NCI-H510A (cell line): Measurements from ENCODE around the gene GPAT2.
"Not testable (repeated sequence)": the region's sequence is repeated elsewhere in the genome, so short reads cannot be mapped to it uniquely, and the experiment has no call there.

Experiments used
- DNase-seq: peaks from one replicate; lab custom pipeline; 2025; lab: John Stamatoyannopoulos, UW

Gene GPAT2

DNA sequence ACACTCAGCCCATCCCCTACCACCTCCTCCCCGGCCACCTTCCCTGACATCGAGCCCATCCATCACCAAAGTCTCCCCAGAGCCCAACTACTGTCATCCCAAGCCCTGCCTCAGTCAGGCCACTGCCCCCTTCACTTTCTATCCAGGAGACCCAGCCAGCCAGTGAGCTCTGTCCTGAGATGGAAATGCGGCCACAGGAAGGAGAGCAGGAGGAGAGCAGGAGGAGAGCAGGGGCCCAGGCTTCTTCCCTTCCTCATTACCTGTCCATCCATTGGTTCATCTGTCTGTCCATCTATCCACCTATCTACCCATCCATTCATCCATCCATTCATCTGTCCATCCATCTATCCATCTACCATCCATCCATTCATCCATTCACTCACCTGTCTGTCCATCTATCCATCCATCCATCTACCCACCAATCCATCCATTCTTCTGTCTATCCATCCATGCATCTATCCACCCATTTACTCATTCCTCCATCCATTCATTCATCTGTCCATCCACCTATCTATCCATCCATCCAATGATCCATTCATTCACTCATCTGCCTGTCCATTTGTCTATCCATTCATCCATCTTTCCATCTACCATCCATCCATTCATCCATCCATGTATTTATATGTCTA, 29.4 kb upstream of the GPAT2 start:
- DNase-seq: not testable (repeated sequence)

DNA sequence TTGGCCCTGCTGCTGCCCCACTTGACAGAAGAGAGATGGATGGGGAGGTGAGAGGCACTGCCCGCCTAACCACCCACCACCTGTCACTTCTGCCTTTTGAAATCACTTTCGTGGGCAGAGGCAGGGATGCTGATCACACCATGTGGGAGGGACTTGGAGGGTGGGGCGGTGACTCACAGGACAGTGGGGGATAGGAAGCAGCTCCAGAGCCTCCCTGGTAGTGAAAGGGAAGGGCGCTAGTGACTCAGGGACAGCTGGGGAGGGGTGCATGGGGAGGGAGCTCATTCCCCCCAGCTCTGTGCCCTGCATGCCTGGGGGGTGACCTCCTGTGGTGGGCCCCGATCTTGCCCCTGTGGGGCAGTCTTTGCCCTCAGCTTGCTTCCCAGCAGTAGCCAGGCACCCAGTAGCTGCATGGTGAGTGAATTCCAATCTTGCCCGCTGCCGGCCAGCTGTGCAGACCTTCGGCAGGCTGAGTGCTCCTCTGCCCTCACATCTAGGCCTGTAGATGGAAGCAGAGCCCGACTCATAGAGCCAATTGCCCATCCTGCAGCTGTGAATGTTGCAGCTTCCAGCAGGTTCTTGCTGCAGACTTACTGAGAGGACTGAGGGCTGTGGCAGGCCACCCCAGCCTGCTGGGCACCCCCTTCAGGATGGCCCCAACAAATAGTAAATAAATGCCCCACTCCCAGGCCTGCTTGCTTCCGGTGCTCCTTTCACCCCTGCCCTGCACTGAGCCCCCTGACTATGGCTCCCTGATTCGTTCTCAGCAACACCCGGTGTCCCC, 28.6 kb upstream of the GPAT2 start:
- not testable (repeated sequence) for DNase-seq

- DNase-seq: not testable (repeated sequence)
Observed at GRCh38 chr2:96062483-96062882, 27.8 kb upstream of the GPAT2 start.

DNA sequence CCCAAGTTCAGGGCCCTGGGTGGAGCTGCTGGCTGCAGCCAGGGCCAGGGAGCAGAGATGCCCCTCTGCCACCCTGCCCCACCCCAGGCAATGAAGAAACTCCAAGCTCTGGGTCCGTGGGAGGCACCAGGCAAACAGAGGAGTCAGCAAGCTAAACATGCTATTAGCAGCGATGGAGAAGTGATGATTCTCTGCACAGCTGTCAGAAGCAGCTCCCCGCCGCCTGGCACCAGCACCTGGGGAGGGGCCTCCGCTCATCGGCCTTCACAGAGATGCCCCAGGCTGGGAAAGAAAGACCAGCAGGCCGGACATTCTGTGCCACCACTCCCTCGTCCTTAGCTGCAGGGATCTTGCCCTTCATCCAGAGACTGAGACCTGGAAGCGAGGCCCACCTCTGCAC, 27.2 kb upstream of the GPAT2 start:
- not testable (repeated sequence) for DNase-seq

DNA sequence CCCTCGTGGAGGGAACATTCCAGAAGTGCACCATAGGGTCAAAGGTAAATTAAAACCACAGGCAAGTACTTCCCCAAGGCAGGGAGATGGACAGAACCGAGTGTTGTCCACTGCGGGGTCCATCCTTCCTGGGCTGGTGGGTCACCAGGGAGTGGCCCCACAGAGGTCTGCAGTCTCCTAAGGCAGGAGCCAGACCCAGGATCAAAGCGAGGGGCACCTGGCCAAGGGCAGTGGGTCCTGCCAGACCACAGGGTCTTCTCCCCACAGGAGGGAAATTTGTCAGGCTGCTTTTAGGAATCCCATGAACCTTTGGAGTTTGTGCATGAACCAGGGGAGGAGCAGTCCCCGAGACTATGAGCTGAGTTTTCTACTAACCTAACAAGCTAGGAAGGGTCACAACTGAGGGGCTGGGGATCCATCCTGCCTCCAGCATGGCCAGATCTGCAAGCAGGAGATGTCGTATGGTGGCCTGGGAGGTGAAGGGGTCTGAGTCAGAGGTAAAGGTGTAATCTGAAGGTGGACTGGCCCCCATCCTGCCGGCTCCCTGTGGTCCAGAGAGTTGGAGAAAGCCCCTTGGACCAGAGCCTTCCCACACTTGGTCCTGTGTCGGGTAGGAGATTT, 26.6 kb upstream of the GPAT2 start:
- not testable (repeated sequence) for DNase-seq

- not testable (repeated sequence) for DNase-seq
Observed at GRCh38 chr2:96060325-96060724, 25.6 kb upstream of the GPAT2 start.

- not testable (repeated sequence) for DNase-seq
Observed at GRCh38 chr2:96059443-96059842, 24.7 kb upstream of the GPAT2 start.

DNA sequence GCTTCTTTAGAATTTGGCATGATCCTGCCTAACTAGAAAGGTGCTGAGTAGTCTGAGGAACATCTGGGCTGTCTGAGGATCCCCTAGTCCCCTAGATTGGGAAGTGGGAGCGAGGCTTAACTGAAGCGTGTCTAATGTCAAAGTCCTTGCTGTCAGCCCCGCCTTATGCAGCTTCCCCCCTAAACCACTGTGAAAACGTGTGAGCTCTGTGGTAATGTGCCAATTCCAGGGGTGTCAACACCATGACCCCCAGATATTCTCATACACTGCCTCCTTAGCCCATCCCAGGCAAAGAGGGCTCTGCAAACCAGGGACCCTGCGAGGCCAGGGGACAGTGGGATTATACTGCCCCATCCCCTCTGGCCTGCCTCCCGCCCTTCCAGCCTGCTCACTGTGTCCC, 21.1 kb upstream of the GPAT2 start:
- not testable (repeated sequence) for DNase-seq

DNA sequence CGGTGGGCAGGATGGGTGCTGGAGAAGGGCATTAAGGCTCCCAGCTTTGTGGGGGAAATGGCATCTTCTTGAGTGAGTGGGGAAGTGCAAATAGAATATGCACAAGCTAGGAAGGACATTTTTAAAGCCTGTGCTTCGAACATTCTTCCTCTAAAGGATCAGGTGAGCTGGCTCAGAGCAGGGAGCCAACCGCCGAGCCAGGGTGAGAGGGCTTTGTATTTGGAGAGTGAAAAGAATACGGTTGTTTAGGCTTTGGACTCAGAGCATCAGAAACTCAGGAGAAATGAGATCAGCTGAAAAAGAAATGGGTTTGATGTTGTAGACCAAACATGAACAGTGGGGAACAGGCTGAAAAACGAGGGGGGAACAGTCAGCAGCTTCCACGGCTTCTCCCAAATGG, 19.8 kb upstream of the GPAT2 start:
- not testable (repeated sequence) for DNase-seq

DNA sequence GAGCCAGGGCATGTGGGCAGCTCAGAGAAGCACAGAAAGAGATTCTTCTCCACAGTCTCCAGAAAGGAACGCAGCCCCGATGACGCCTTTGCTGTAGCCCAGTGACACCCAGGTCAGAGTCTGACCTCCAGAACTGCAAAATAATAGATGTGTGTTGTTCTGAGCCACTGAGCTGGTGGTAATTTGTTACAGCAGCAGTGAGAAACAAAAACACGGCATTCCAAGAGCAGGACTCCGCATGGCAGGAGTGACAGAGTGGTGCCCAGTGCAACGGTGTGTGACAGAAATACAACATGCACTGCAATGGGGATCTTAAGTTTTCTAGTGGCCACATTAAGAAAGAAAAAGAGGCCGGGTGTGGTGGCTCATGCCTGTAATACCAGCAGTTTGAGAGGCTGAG, 18.7 kb upstream of the GPAT2 start:
- DNase-seq: not testable (repeated sequence)

GRCh38 chr2:96052632-96053031, 17.9 kb upstream of the GPAT2 start:
- DNase-seq: not testable (repeated sequence)

GRCh38 chr2:96049917-96050262, 15.2 kb upstream of the GPAT2 start:
- DNase-seq: not testable (repeated sequence)

GRCh38 chr2:96049049-96049916, 14.6 kb upstream of the GPAT2 start:
- not testable (repeated sequence) for DNase-seq

DNA sequence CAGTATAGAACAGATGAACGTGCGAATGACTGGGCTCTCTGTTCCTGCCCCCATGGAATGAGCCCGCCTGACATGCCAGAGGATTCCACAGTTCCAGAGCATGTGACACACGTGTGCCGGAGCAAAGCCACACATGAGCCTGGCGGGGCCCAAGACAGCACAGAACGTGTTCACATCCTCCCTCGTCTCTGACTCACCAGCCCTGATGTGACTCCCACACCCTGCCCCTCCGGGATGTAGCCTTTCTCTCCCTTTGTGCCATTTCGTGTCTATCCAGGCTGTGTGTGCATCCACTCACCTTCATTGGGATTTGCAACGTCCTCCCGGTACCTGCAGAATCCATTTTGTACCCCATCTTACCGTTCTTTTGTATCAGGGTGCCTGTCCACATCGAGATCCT, 838 bp upstream of the GPAT2 start:
- not testable (repeated sequence) for DNase-seq

DNA sequence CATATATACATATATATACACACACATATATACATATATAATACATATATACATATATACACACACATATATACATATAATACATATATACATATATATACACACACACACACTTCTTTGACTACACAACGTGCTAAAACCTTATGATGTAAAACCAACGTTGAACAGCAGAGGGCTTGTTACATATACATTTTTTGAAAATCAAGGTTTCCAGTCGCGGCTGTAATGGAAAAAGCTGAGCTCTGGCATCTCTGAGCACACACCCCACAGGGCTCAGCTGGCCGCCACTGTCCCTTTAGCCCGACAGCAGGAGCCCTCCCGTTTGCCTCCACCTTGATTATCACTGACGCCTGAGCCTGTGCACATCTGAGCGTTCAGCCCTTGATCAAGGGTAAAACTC, 719 bp downstream of the GPAT2 start:
- DNase-seq: not testable (repeated sequence)

- DNase-seq: not testable (repeated sequence)
Observed at GRCh38 chr2:96027725-96028325, 6.9 kb downstream of the GPAT2 start.

GRCh38 chr2:96025755-96026154, 9.0 kb downstream of the GPAT2 start:
- not testable (repeated sequence) for DNase-seq

DNA sequence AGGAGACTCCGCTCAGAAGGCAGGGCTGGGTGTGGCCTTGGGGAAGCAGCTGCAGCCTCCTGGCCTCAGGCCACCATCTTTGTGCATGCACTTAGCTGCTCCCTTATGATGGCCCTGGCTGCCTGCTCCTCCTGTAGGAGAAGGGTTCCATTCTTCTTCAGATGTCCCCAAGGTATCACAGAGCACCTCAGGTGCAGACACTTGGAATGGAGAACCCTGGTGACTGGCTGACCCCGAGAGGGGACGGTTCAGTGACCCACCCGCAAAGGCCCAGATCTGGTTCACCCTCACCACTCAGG, 9.6 kb downstream of the GPAT2 start:
- DNase-seq: no peak

DNA sequence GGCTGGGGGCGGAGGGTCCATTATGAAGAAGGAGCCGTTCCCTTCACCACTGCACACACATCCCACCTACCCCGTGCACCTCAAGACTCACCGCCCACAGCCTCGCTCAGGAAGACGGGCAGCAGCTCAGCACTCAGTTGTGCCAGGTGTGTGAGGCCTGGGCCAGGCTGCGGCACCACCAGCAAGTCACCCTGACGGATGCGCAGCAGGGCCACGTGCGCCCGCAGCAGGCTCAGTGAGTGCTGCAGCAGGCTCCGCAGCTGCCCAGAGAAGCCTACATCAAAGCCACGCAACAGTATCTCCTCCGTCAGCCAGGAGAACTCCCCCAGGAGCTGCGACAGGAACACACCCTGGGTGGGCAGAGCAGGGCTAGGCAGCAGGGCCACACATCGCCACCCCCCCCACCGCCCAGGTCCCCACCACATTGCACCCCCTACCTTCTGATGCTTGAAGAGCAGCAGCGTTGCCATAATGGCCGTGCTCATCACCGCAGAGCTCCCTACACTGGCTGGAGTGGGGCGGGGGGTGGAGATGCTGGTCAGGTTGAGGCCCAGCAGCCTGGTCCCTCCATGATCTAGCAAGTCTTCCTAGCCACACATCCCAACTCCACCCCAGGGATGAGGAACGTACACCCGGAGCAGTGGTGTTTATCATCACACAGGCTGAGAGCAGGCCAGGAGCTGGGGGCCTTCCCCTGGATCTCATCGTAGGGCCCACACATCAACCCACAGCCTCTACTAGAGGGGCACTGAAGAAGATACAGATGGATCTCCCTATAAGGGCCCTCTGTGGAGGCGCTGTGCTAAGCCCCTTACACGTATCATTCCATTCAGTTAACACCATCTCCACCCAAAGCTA, 10.2 kb downstream of the GPAT2 start:
- no peak for DNase-seq

GRCh38 chr2:96023701-96024100, 11.0 kb downstream of the GPAT2 start:
- DNase-seq: not testable (repeated sequence)
